HG03378 (cell line): ENCODE data around the gene INTS11.

ENCODE experiments used
- ATAC-seq: cut with Tn5 transposase; IDR thresholded peaks from one replicate; pipeline ENCODE4 v1.9.1; 2021; ENCODE audit warnings: mild to moderate bottlenecking, moderate library complexity; ENCODE audit not compliant: unreplicated experiment

Gene INTS11

GRCh38 chr1:1358433-1359271, 34.2 kb upstream of the INTS11 start, which contains the start of gene MXRA8:
Gene MXRA8 (minus strand): TSS chr1:1358555. CDS start chr1:1358504, 51 bp downstream.
- no peak for ATAC-seq

GRCh38 chr1:1357871-1358432, 33.5 kb upstream of the INTS11 start:
- ATAC-seq = no peak

GRCh38 chr1:1356796-1357401, 32.4 kb upstream of the INTS11 start:
- ATAC-seq = no peak

- ATAC-seq = no peak
Observed at GRCh38 chr1:1356166-1356795, 31.8 kb upstream of the INTS11 start.

GRCh38 chr1:1355416-1355815, 31.0 kb upstream of the INTS11 start:
- ATAC-seq = no peak

GRCh38 chr1:1354271-1355247, 30.1 kb upstream of the INTS11 start:
- no peak for ATAC-seq

GRCh38 chr1:1353389-1354151, 29.1 kb upstream of the INTS11 start:
- no peak for ATAC-seq

- no peak for ATAC-seq
Observed at GRCh38 chr1:1352786-1353388, 28.4 kb upstream of the INTS11 start.

- ATAC-seq = no peak
Observed at GRCh38 chr1:1351511-1352427, 27.3 kb upstream of the INTS11 start.

- no peak for ATAC-seq
Observed at GRCh38 chr1:1349256-1350012, 25.0 kb upstream of the INTS11 start, which contains the start of gene DVL1. Gene DVL1 (minus strand): TSS chr1:1349418. CDS start chr1:1349065, 353 bp downstream.

GRCh38 chr1:1348420-1349255, 24.2 kb upstream of the INTS11 start:
- ATAC-seq = no peak

- no peak for ATAC-seq
Observed at GRCh38 chr1:1347663-1348419, 23.4 kb upstream of the INTS11 start.

GRCh38 chr1:1347026-1347595, 22.7 kb upstream of the INTS11 start:
- ATAC-seq = no peak

GRCh38 chr1:1346501-1346890, 22.0 kb upstream of the INTS11 start:
- no peak for ATAC-seq

- no peak for ATAC-seq
Observed at GRCh38 chr1:1345860-1346500, 21.5 kb upstream of the INTS11 start.
